ES-I3 (cell line): ENCODE measurements around the gene ATP5ME.
A peak's percentile ranks its signal among the peaks of the same experiment; 100 is the strongest.
"Not testable (repeated sequence)": the region's sequence is repeated elsewhere in the genome, so short reads cannot be mapped to it uniquely, and the experiment has no call there.

Experiments used
- H3K36me3 ChIP-seq: 2 replicates; pipeline ENCODE4 v1.6.1; 2013; ENCODE audit warnings: mild to moderate bottlenecking, low read length, control low read depth, moderate library complexity; ENCODE audit not compliant: insufficient read depth
- H3K4me1 ChIP-seq: 2 replicates; pipeline ENCODE4 v1.6.1; 2013; ENCODE audit warnings: mild to moderate bottlenecking, control low read depth, low read length; ENCODE audit not compliant: insufficient read depth
- H3K9ac ChIP-seq: 2 replicates; pipeline ENCODE4 v1.6.1; 2013; ENCODE audit warnings: low read depth, mild to moderate bottlenecking, low read length, moderate library complexity
- H3K9me3 ChIP-seq: 2 replicates; pipeline ENCODE4 v1.6.1; 2013; ENCODE audit warnings: mild to moderate bottlenecking, low read length, moderate library complexity; ENCODE audit not compliant: control insufficient read depth, insufficient read depth

The ATP5ME gene

DNA sequence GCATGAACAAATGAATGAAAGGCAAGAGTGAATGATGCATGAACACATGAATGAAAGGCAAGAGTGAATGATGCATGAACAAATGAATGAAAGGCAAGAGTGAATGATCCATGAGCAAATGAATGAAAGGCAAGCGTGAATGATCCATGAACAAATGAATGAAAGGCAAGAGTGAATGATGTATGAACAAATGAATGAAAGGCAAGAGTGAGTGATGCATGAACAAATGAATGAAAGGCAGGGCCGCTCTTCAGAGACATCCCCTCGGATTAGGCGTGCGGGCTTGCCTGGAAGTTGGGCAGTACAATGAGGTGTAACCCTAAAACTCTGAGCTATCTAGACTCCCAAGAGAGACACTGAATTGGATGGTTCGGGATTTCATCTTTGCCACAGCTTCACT, 35.3 kb upstream of the ATP5ME start:
- Histone ChIP-seq H3K36me3 (peaks cover 5% of the 10 kb centered on the region), H3K9me3 (no peaks in the 10 kb centered on the region), H3K4me1 (no peaks in the 10 kb centered on the region), H3K9ac (no peak overlapping the region)

DNA sequence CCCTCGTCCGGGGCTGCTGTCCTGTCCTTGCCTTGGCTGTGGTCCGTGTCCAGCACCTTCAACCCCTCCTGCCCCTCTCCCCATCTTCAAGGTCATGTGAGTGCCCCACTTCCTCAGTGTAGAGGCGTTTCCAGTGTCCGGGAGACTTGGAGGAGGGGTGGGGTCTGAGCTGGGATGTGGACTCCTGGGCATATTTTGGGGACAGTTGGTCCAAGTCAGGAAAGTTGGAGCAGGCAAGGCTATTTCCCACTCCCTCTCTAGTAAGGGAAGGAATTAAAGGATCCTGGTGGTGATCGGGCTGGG, 34.5 kb upstream of the ATP5ME start:
- Histone ChIP-seq H3K36me3 (peaks cover 5% of the 10 kb centered on the region), H3K9me3 (no peaks in the 10 kb centered on the region), H3K9ac (no peak overlapping the region), H3K4me1 (no peaks in the 10 kb centered on the region)

DNA sequence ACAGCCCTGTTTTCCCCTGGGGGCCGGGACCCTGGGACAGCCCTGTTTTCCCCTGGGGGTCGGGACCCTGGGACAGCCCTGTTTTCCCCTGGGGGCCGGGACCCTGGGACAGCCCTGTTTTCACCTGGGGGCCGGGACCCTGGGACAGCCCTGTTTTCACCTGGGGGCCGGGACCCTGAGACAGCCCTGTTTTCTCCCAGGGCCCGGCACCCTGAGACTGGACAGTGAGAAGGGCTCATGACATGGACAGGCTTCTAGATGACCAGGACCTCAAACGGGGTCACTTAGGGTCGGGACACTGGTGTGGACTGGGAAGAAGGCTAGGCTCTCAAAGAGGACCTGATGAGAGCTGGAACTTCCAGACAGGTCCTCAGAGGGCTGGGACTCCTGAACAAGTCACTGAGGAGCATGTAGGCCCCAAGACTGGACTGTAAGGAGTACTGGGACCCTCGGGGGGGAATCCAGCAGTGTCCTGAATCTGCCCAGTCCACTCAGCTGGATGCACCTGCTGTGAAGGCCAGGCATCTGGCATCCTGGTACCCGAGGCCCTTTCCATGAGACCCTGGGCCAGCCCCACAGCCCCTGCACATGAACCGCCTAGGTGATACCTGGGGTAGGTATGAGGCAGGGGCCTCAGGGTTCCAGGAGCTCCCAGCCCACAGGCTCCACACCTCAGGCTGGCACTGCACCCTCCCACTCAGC, 34.0 kb upstream of the ATP5ME start:
- no peak overlapping the region for H3K9ac ChIP-seq
- peaks cover 5% of the 10 kb centered on the region for H3K36me3 ChIP-seq
- H3K4me1 ChIP-seq: no peaks in the 10 kb centered on the region
- H3K9me3 ChIP-seq: no peaks in the 10 kb centered on the region

DNA sequence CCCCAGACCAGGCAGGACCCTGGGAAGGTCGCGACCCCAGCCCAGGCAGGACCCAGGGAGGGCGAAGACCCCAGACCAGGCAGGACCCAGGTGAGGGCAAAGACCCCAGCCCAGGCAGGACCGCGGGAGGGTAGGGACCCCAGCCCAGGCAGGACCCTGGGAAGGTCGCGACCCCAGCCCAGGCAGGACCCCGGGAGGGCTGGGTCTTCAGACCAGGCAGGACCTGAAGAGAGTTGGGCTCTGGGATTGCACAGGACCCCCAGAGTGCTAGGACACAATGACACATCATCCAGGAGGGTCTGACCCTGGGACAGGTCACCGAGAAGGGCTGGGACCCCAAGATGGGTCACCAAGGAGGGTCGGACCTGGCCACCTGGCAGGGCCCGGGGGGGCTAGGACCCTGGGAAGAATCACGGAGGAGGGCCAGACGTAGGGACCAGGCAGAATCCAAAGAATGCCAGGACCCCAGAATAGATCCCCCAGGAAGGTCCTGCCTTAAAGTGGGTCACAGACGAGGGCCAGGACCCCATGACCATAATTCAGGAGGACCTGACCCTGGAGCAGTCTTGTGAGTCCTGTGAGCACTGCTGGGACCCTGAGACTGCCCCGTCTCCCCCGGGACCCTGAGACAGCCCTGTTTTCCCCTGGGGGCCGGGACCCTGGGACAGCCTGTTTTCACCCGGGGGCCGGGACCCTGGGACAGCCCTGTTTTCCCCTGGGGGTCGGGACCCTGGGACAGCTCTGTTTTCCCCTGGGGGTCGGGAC, 32.9 kb upstream of the ATP5ME start:
- Histone ChIP-seq H3K36me3 (peaks cover 5% of the 10 kb centered on the region), H3K4me1 (no peaks in the 10 kb centered on the region), H3K9ac (peak overlapping the region; percentile 99; the same call in 1 of the 2 replicates), H3K9me3 (no peaks in the 10 kb centered on the region)

DNA sequence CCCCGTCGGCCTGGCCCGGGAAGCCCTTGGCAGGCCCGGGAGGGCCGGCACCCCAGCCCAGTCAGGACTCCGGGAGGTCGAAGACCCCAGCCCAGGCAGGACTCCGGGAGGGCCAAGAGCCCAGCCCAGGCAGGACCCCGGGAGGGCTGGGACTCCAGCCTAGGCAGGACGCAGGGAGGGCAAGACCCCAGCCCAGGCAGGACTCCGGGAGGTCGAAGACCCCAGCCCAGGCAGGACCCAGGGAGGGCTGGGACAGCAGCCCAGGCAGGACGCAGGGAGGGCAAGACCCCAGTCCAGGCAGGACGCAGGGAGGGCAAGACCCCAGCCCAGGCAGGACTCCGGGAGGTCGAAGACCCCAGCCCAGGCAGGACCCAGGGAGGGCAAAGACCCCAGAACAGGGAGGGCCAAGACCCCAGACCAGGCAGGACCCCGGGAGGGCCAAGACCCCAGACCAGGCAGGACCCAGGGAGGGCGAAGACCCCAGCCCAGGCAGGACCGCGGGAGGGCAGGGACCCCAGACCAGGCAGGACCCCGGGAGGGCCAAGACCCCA, 32.1 kb upstream of the ATP5ME start:
- H3K9ac ChIP-seq: peak overlapping the region; percentile 99
- not testable (repeated sequence) for H3K4me1 ChIP-seq, H3K9me3 ChIP-seq, H3K36me3 ChIP-seq

DNA sequence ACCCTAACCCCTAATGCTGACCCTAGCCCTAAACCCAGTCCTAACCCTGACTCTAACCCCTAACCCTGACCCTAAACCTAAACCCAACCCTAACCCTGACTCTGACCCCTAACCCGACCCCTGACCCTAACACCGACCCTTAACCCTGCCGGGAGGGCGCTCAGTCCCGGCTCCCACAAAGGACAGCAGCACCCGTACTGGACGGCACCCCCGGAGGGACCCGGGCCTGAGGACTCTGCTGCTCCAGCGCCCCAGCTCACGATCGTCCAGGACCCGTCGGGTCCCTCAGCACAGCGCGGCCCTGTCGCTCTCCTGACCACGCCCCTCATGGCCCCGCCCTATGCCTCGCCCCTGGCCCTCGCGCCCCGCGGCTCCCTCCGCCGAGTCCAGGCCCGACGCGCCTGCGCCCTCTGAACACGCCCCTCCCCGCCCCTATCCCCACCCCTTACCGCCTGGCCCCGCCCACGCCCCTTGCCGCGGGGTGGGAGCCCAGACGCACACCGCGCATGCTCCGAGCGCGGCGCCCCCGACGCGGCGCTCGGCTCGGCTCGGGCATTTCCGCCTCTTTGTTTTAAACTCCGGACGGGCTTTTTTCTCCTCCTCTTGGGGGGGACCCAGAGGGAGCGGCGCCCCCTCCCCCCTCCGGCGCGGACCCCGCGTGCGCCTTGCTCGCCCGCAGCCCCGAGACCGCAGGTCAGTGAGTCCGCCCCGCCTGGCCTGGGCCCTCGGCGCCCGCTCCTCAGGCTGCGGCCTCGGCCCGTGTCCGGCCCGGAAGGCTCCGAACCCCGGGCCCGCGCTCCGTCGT, 31.4 kb upstream of the ATP5ME start, which contains the start of gene PCGF3:
TSS of gene PCGF3 (plus strand) at position 555 of the 805 bp plus-strand sequence. CDS start 27,849 bp downstream, outside the sequence.
- Histone ChIP-seq H3K9me3 (no peaks in the 10 kb centered on the region), H3K9ac (peak within 1 kb of the TSS; percentile 99), H3K36me3 (peaks cover 5% of the 10 kb centered on the region), H3K4me1 (no peaks in the 10 kb centered on the region)

DNA sequence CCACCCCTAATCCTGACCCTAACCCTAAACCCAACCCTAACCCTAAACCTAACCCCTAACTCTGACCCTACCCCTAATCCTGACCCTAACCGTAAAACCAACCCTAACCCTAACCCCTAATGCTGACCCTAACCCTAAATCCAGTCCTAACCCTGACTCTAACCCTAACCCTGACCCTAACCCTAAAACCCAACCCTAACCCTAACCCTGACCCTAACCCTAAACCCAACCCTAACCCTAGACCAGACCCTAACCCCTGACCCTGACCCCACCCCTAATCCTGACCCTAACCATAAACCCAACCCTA, 30.8 kb upstream of the ATP5ME start:
- Histone ChIP-seq H3K36me3 (peaks cover 3% of the 10 kb centered on the region), H3K9ac (peak overlapping the region; percentile 47; the same call in 1 of the 2 replicates), H3K4me1 (no peaks in the 10 kb centered on the region), H3K9me3 (no peaks in the 10 kb centered on the region)

DNA sequence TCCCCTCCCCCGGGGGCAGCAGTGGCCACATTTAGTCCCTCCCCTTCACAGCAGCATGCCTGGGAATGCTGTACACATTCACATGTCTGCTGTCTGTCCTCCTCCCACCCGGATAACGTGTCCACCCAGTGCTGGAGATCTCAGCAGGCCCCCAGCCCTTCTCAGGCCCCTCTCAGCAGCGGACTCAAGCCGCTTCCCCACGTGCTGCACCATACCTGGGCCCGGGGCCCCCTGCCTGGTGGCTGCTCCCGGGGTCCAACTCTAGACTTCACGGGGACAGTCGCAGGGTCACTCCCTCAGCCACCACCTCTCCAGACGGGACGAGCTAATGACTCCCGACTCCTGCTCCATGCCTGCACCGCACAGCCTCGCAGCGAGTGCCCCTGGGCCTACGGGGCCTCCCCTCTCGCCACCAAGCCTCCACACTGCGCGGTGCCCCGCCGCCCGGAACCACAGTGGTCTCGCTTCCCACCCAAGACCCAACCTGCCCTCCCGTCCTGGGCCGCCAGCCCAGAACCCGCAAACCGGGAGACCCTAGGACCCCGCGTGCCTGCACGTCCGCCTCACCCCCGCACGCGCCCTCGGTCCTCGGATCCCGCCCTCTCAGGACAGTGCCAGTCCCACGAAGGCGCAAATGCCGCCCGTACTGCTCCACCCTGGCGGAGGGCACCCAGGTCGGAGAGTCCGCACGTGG, 30.3 kb upstream of the ATP5ME start:
- H3K9me3 ChIP-seq: no peaks in the 10 kb centered on the region
- no peaks in the 10 kb centered on the region; the same call in 1 of the 2 replicates for H3K36me3 ChIP-seq
- H3K4me1 ChIP-seq: 0 out of 2 replicates have a peak, but pooled peaks cover 2% of the 10 kb centered on the region
- H3K9ac ChIP-seq: no peak overlapping the region

DNA sequence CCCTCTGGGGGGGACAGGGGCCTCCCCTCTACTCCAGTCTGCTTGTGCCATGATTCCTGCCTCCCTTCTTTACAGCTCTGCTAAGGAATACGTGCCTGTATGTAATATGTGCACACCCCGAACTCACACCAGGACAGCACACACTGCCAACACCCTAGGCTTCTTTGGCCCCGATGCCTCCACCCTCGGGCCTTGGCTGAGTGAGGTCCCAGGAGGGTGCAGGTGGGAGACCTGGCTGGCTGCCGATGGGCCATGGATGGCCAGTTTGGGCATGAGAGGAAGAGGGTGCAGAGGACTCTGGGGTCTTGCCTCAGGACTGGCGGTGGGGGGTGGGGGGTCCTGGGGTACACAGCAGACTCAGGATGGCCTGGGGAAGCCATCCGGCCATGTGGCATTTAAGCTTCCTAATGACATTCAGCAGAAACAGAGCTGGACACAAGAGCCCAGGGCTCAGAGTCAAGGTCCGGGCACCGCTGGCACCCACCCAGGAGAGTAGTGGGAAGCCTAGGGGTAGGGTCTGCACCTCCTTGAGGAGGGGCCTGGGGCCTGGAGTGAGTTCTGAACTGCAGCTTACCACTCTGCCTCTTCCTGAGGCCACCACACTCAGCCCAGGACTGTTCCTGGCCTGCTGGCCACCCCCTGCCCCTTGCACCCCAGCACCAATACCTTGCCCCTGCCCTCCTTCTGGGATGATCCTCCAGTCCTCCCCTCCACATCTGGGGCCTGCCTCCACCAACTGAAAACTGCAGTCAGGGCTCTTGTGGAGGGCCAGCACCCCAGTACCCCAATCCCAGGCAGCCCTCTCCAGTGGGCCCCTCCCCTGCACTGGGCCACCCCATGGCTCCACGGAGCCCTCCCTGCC, 29.5 kb upstream of the ATP5ME start:
- Histone ChIP-seq H3K9ac (no peak overlapping the region), H3K9me3 (no peaks in the 10 kb centered on the region), H3K4me1 (0 out of 2 replicates have a peak, but pooled peaks cover 2% of the 10 kb centered on the region), H3K36me3 (no peaks in the 10 kb centered on the region)

DNA sequence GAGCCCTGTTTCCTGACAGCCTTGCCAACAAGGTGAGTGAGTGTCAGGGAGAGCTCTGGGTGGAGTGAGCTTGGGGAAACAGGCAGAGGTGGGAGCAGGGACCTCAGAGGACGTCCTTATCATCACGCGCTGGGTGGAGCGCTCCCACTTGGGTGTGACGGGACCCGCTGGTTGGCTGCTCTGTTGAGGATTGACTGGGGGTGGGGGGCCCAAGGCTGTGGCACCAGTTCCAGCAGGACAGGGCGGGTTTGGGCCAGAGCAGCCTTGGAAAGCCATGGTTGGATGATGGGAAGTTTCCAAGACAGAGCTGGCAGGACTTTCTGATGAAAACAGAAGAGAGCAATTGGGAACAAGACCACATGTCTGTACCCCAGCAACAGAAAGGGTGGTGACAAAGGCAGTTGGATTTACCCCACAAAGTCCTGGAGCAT, 28.6 kb upstream of the ATP5ME start:
- H3K9me3 ChIP-seq: no peaks in the 10 kb centered on the region
- no peaks in the 10 kb centered on the region for H3K36me3 ChIP-seq
- 0 out of 2 replicates have a peak, but pooled peaks cover 2% of the 10 kb centered on the region for H3K4me1 ChIP-seq
- H3K9ac ChIP-seq: no peak overlapping the region

DNA sequence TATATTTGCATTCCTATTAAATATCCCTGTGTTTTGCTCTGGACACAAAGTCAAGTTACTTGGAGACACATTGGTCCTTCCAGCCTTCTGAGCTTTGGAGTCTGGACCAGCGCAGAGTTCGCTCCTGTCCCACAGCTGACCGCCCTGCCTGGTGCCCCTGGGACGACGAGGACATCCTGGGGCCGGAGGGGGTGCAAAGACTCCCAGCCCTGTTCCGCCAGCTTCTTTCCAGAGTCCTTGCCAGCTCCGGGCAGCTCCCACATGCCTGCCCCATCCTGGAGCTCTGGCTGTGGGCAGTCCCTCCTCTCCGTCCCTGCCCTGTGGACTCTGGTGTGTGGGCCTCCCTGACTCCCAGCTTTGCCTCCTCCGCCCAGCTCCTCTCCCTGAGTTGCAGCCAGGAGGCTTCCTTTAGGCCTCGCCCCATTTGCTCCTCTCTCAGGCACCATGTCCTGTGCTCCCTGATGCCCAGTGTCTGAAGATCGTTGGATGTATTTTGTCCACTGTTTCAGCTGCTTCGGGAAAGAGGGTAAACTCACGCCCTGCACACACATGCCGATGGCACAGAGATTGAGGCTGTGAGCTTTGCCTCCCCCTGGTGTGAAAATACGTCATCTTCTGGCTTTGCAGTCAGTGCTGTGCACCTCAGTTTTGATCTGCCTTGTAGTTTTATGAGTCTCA, 26.6 kb upstream of the ATP5ME start:
- H3K9me3 ChIP-seq: no peaks in the 10 kb centered on the region
- H3K4me1 ChIP-seq: 0 out of 2 replicates have a peak, but pooled peaks cover 2% of the 10 kb centered on the region
- H3K9ac ChIP-seq: no peak overlapping the region
- H3K36me3 ChIP-seq: no peaks in the 10 kb centered on the region

DNA sequence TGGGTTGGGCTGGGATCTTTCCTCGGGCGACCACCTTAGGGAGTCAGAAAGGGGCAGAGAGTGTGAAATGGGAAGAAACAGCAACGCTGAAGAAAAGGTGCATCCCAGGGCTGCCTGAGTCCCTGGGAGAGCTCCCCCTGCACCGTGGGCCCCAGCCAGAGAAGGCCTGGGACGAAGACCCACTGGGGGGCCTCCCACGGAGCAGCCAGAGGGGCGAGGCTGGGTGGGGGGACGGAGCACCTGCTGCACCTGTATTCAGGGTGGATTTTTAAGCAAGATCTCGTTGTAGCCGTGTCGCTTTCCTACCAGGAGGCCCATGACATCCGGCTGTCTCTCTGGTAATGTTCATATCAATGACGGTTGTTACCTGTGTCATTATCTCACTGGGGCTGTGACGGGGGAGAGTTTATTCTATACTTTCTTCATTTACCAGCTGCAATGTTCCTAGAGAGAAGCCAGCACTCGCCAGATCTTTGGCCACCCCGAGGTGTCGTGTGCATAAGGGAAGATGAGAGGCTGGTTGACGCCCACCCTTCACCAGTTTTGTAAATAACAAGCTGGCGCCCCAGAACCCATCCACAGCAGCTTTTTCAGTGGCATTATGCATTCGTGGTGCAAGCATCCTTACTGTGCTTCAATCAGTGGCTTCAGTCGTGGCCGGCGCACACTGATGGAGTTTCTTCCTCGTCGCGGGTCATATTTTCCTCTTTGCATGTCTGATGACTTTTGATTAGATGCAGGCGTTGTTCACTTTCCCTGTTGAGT, 25.9 kb upstream of the ATP5ME start:
- H3K4me1 ChIP-seq: 0 out of 2 replicates have a peak, but pooled peaks cover 2% of the 10 kb centered on the region
- no peak overlapping the region for H3K9ac ChIP-seq
- H3K36me3 ChIP-seq: no peaks in the 10 kb centered on the region
- H3K9me3 ChIP-seq: 0 out of 2 replicates have a peak, but pooled peaks cover 2% of the 10 kb centered on the region
